Endometrium (tissue), 2 donors: Measurements from ENCODE around the gene UHRF1.
"Not testable (repeated sequence)": the region's sequence is repeated elsewhere in the genome, so short reads cannot be mapped to it uniquely, and the experiment has no call there.

ENCODE experiments used
- FAIRE-seq: peaks from 2 replicates; lab custom pipeline; 2012; peaks lifted over from hg19 to GRCh38; lab: Jason Lieb, UNC
- donor health status: control.
- donor health status: control.

The UHRF1 gene

DNA sequence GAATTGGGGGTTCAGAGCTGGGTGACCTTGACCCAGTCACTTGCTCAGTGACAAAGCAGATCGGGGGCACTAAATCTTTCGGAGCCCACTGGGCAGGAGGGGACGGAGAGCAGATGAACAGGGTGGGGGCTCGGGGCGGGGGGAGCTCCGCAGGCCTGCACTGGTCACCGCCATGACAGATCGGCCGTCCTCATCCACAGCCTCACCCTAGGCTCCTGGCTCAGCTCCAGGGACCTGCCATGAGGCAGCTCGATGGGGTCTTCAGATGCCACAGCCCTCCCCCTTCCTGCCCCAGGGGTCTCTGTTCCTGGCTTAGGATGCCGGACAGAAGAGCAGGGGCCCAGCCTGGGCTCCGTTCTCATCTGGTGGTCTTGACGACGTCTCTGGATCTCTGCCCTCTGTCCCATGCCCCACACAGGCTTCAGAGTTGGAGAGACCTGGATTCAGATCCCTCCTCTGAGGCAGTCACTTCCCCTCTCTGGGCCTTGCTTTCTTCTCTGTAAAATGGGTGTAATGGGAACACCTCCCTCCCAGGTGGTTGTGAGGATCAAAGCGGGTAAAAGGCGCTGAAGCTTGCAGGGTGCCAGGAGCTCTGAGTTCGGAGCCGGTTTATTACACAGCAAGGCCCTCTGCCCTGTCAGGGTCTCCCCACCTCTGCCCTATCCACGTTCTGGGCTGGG, 62.7 kb downstream of the UHRF1 start:
- FAIRE-seq, result no peak

GRCh38 chr19:4972509-4973230, 63.4 kb downstream of the UHRF1 start:
- no peak for FAIRE-seq

- FAIRE-seq, result no peak
Measured at GRCh38 chr19:4974880-4975469, 65.7 kb downstream of the UHRF1 start.

DNA sequence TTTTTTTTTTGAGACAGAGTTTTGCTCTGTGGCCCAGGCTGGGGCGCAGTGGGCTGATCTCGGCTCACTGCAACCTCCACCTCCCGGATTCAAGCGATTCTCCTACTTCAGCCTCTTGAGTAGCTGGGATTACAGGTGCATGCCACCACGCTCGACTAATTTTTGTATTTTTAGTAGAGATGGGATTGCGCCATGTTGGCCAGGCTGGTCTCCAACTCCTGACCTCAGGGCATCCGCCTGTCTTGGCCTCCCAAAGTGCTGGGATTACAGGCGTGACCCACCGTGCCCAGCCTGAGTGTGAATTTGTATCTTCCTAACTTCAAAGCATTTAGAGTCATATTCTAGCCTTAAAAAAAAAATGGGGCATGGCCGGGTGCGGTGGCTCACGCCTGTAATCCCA, 66.3 kb downstream of the UHRF1 start:
- FAIRE-seq, result not testable (repeated sequence)

- peak; percentile 96 for FAIRE-seq
Measured at GRCh38 chr19:4976401-4977298, 67.3 kb downstream of the UHRF1 start.

GRCh38 chr19:4977299-4978174, 68.2 kb downstream of the UHRF1 start:
- FAIRE-seq, result no peak

DNA sequence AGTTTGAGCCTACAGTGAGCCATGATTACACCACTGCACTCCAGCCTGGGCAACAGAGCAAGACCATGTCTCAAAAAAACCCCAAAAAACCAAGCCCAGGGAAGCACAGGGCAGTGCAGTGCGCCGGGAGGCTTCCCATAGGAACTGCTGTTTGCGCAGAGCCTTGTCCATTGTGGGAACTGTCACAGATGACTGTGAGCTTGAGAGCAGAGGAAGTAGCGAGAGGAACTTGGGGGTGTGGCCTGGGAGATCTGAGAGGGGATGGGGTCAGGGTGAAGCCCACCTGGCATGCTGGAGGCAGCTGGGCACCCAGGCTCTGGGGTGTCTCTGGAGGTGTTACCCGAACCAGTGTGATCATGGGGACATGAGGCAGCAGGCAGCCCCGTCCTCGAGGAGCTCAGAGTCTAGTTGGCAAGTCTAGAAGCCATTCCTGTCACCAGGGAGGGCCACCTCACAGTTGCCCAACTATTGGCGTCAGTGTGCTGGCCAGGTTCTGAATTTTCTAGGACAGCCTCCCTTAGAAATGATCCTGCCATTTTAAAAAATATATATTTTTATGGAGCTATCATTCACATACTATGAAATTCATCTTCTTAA, 70.0 kb downstream of the UHRF1 start:
- no peak for FAIRE-seq

DNA sequence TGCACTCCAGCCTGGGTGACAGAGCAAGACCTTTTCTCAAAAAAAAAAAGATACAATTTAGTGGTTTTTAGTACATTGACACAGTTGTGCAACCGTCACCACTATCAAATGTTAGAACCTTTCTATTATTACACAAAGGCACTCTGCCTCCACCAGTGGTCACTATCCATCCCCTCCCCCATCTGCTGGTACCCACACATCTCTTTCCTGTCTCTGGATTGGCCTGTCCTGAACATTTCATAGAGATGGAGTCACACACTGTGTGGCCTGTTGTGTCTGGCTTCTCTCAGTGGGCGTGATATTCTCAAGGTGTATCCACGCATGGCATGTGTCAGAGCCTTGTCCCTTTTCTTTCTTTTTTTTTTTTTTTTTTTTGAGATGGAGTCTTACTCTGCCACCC, 70.8 kb downstream of the UHRF1 start:
- no peak for FAIRE-seq

DNA sequence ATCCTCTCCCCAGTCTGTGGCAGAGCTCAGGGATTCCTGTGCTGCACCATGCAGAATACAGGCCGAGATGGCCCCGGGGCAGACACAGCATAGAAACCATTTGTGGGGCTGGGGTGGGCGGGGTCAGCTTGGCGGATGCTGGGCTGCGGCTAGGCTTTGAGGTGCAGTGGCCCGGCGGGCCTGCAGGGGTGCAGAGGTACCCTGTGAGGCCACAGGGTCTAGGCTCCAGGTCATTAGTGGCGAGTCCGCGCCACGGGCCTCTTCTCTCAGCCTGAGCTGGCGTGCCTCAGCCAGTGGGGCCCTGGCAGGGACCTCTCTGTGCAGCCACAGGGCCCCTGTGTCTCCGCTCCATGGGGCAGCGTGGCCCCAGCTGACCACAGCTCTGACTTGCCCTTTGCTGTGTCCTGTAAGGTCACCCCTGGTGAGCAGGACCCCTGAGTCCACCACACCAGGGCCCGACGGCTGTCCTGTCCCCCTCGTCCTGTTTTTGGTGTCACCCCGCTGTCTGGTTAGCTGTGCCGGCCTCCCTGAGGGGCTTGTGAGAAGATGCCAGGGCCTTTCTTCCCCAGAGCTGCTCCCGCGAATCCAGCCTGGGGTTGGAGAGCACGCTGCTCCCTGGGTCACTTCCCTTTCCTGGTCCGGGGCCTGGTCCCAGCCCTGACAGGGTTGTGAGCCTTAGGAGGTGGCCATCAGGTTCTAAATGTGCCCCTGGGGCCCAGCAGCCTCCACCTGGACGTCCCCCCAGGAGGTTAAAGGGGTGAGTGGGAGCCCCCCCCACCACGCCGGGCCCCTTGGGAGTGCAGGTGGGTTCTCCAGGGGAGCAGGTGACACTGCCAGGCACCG, 71.8 kb downstream of the UHRF1 start:
- no peak for FAIRE-seq

DNA sequence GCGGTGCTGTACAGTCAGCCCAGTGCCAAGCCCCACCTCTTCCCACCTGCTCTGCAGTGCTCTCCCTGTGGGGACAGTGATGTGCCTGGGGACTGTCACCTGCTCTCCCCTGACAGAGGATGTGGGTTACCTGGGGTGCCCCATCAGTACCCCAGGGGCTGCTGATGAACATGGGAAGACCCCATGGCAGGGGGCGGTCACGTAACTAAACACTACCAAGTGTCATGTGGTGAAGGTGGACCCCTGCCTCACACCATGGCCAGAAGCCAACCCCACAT, 72.3 kb downstream of the UHRF1 start:
- no peak for FAIRE-seq

GRCh38 chr19:4983346-4984105, 74.2 kb downstream of the UHRF1 start:
- FAIRE-seq, result no peak

- FAIRE-seq, result no peak
Measured at GRCh38 chr19:4984106-4984380, 74.7 kb downstream of the UHRF1 start.

- no peak for FAIRE-seq
Measured at GRCh38 chr19:4984438-4984990, 75.2 kb downstream of the UHRF1 start.

DNA sequence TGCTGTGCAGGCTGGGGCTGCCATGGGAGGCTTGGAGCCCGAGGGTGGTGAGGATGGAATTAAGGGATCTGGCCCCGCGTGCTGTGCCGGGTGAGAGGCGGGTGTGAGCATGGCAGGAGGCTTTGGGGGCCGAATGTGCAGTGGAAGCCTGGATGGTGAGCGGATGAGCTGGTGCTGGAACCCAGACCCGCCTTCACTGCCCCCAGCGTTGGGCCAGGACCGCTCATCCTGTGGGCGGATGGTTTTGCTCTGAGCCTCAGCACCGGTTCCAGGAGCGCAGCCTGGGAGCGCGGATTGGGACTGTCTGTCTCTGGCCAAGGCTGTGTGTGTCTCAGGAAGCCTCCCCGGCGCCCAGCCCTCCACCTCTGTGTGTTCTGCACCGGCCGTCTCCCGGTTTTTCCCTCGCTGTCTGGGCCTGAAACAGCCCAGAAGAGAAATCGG, 76.3 kb downstream of the UHRF1 start:
- FAIRE-seq, result no peak

DNA sequence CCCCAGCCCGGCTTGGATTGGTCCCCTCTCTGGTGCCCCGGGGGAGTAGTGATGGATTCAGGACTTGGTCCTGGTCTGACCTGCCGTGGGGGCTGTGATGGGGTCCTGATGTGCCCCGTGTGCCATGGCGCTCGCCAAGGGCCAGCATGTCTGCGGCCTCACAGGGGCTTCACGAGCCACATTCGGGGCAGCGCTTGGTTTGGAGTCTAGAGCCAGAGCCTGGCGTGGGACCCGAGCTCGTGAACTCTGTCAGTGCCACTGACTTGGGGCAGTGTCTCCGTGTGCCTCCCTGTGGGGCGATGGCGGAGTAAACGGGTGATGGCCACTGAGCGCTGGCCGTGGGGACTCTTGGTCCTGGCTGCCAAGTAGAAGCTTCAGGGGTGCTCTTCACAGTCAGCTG, 76.8 kb downstream of the UHRF1 start:
- no peak for FAIRE-seq

DNA sequence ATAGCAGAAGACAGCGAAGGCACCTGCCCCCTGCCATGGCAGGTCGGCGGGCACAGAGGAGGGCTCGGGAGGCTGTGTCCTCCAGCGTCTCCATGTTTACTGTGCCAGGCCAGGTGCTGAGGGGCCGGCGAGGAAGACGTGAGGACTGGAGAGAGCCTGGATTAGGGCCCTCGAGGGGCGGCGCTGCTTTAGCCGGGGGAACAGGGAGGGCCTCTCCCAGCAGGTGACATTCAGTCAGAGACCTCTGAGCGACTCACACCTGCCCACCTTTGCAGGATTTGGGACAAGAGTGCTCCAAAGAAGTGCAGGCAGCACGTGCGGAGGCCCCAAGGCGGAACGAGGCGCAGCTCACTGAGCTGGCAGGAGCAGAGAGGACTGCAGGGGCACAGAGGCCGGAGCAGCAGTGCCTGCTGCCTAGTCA, 77.2 kb downstream of the UHRF1 start:
- no peak for FAIRE-seq

DNA sequence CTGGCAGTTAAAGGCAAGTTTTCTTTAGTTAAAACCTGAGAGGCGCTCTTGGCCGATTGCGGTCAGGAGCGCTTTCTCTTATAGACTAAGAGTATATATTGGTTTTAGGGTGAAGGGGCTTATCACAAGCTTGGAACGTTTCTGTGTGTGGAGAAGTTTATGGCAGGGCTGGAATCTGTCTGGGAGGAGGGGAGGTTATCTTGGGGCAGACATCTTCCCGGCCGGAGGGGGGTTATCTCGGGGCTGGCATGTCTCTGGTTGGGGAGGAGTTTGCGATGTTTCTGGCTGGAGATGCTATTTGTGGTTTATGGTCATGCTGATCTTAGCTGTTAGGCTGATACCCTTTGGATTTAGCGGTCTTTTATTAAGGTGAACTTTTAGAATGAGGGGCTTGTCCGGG, 78.0 kb downstream of the UHRF1 start:
- no peak for FAIRE-seq

DNA sequence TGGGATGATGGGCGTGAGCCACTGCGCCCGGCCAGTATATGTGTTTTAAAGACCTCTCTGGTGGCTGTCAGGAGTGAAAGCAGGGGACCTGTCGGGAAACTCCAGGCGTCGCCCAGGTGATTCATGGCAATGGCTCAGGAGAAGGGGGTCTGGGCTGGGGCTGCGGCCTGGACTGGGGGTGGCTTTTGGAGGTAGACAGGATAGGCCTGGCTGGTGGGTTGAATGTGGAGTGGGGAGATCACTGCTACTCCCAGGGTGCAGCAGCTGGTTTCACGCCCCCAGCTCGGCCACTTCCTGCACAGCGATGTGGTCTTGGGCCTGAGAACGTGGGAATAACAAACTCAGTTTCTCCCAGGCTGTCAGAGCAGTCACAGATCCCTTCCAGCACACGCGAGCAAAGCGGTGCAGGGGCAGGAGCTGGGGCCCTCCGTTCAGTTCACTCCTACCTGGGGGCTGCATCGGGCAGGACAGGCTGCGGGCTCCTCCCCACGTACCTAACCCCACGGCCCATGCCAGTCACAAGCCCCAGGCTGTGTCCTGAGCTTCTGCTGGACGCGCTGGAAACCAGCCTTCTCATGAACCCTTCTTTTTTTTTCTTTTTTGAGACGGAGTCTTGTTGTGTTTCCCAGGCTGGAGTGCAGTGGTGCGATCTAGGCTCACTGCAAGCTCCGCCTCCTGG, 78.5 kb downstream of the UHRF1 start:
- no peak for FAIRE-seq

DNA sequence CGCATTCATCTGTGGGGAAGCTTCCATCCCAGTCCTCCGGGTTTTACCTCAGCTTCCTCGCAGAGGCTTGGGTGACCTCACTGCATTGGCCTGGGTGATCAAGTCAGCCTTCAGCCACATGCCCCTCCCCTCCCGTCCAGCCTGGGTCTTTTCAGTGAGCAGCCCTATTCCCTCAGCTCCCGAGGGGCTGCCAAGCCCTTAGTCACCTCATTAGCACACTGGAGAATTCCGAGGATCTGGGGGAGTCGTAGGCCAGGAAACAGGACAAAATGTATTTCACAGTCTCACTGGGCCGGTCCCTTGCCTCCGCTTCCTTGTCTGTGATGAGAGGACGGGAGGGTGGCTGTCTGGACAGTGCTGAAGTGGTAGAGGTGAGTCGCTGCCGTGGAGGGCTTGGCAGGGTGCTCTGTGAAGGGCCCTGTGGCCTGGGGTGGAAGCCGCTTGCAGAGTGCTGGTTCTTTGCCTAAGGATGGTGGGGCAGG, 79.5 kb downstream of the UHRF1 start:
- FAIRE-seq, result no peak
